ENCODE results near the gene ZFP92.

Gene ZFP92

DNA sequence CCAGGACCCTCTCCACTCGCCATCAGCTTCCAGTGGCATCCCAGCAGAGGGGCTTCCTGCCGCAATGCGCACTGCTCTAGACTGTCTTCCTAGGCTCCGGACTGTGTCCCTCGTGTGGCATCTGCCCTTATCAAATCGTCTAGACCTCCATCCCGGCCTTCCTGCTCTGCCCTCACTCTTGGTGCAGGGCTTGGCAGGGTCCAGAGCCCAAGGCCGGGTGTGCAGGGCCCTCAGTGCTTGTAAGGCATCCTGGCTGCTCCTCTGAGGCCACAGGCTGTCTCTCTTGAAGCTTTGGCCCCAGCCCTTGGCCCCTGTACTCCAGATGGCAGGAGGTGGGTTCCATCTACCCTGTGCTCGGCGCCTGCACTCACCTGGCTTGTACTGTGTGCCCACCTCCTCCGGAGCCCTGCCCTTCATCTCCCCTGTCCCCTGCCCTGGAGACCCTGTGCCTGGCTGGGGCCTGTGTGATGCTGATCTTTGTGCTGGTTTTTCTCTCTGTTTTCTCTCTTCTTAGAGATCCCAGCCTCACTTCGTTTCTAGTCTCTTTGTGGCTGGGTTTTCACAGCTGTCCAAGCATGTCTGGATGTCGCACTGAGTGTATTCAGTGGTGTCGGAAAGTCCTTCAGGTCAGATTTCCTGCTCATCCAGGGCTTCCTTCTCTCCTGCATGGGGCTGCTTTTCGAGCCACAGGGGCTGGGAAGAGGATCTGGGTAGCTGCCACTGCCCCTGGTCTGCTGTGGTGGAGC lies 38.3 kb downstream of the ZFP92 start:
- Histone ChIP-seq H3K36me3 (ENCODE audit: insufficient read depth, low read length) (peaks cover 2% of the 10 kb centered on the region), H3K27me3 (ENCODE audit: insufficient read depth, low read length) (peaks cover 2% of the 10 kb centered on the region), H3K4me1 (ENCODE audit: insufficient read depth, low read length) (no peaks in the 10 kb centered on the region), H2AFZ (ENCODE audit: low read depth, low read length) (no peak overlapping the region), H3K4me3 (ENCODE audit: low read length) (no peak overlapping the region), H3K9me3 (ENCODE audit: low read length) (no peaks in the 10 kb centered on the region)

DNA sequence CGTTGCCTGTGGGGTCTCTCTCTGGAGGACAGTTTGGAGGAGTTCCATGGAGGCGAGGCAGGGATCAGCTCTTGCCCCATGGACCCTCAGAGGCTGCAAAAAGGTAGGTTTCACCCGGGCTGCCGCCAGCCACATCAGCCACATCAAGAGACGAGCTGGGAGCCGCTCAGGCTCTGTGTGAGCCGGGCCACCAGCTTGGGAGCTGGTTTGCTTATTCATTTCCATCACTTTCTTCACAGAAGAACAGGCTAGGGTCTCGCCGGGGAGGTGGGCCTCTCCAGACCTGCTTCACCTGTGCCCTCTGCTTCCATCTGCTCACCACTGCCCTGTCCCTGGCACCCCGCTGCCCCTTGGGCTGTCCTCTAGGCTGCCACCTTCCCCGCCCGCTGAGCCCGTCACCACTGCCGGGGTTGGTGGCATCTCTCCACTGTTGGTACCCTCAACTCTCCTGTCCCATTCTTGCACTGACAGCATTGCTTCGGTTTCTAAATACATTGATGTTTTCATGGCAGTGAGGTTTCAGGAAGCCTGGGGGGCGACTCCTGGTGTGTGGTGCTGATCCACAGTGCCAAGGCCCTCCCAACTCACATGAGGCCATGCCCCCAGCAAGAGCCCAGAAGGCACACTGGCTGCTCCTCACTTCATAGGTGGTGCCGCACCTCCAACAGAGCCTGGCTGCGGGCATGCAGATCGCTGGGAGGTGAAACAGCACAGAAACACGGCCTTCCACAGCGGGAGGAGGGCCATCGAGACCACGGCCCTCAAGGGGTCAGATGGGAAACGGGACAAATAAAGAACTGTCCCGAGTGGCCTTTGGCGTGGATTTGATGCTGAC lies 39.1 kb downstream of the ZFP92 start:
- Histone ChIP-seq H3K36me3 (ENCODE audit: insufficient read depth, low read length) (peaks cover 3% of the 10 kb centered on the region), H3K4me3 (ENCODE audit: low read length) (no peak overlapping the region), H3K4me1 (ENCODE audit: insufficient read depth, low read length) (no peaks in the 10 kb centered on the region), H2AFZ (ENCODE audit: low read depth, low read length) (no peak overlapping the region), H3K9me3 (ENCODE audit: low read length) (no peaks in the 10 kb centered on the region), H3K27me3 (ENCODE audit: insufficient read depth, low read length) (peaks cover 2% of the 10 kb centered on the region)

DNA sequence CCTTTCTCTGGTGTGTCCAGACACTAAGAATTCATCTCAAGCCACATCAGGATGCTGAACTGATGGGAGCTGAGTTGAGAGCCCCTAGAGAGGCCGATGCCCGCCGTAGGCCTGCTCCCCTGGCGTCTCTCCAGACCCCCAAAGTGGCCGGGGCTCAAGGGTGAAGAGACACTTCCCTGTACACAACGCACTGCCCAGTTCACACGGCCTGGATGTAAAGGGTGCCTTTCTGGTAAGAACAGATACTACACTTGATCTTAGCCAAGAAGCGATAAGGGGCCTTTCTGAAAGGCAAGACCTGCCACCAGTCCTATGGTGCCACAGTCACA lies 39.6 kb downstream of the ZFP92 start:
- no peak overlapping the region for H2AFZ ChIP-seq (ENCODE audit: low read depth, low read length)
- peaks cover 2% of the 10 kb centered on the region for H3K27me3 ChIP-seq (ENCODE audit: insufficient read depth, low read length)
- no peaks in the 10 kb centered on the region for H3K9me3 ChIP-seq (ENCODE audit: low read length)
- H3K4me1 ChIP-seq (ENCODE audit: insufficient read depth, low read length) = no peaks in the 10 kb centered on the region
- no peak overlapping the region for H3K4me3 ChIP-seq (ENCODE audit: low read length)
- peaks cover 3% of the 10 kb centered on the region for H3K36me3 ChIP-seq (ENCODE audit: insufficient read depth, low read length)

DNA sequence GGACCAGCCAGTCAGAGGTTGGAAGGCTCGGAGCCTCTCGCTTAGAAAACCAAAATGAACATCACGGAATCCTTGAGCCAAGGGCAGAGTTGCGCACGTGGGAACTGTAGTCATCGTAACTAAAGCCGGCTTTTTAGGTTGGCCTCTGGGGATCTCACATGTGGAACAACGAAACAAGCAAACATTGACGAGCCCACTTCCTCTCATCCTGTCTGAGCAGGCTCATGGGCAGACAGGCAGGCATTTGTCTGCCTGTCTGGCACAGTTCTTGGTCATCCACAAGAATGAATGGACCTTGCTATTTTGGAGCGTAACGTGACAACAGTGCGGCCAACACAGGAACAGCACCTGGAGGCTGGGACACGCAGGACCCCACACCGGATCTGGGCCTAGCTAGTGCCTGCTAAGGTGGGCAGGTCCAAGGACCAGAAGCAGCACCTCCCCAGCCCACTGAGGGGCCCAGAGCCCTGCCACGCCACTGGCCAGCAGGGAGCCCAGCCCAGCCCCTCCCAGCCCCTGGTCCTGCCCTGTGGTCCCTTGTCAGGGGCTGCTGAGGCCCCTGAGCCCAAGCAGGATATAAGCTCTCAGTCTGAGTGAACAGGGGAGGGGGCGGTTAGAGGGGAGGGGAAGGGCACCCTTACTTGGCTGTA lies 43.8 kb downstream of the ZFP92 start:
- Histone ChIP-seq H3K27me3 (ENCODE audit: insufficient read depth, low read length) (peaks cover 5% of the 10 kb centered on the region), H3K4me3 (ENCODE audit: low read length) (no peak overlapping the region), H2AFZ (ENCODE audit: low read depth, low read length) (no peak overlapping the region), H3K9me3 (ENCODE audit: low read length) (no peaks in the 10 kb centered on the region), H3K4me1 (ENCODE audit: insufficient read depth, low read length) (no peaks in the 10 kb centered on the region), H3K36me3 (ENCODE audit: insufficient read depth, low read length) (peaks cover 3% of the 10 kb centered on the region)

DNA sequence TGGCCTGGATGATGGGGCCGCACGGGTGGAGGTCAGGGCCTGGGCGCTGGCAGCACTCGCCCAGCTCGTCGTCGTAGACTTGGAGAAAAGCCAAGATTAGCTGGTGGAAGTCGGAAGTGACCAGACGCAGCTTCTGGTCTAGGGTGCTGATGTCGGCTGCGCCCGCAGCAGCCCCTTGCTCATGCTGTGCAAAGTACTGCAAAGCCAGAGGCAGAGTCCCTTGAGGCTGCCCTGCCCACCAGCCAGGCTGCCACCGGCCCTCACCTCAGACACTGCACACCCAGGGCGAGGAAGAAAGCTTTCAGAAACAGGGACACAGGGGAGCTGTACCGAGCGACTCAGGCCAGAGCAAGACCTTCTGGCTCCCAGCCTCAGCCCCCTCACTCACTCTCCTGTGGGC lies 44.3 kb downstream of the ZFP92 start:
- peaks cover 3% of the 10 kb centered on the region for H3K36me3 ChIP-seq (ENCODE audit: insufficient read depth, low read length)
- peaks cover 5% of the 10 kb centered on the region for H3K27me3 ChIP-seq (ENCODE audit: insufficient read depth, low read length)
- no peak overlapping the region for H2AFZ ChIP-seq (ENCODE audit: low read depth, low read length)
- H3K9me3 ChIP-seq (ENCODE audit: low read length) = no peaks in the 10 kb centered on the region
- no peak overlapping the region for H3K4me3 ChIP-seq (ENCODE audit: low read length)
- no peaks in the 10 kb centered on the region for H3K4me1 ChIP-seq (ENCODE audit: insufficient read depth, low read length)

DNA sequence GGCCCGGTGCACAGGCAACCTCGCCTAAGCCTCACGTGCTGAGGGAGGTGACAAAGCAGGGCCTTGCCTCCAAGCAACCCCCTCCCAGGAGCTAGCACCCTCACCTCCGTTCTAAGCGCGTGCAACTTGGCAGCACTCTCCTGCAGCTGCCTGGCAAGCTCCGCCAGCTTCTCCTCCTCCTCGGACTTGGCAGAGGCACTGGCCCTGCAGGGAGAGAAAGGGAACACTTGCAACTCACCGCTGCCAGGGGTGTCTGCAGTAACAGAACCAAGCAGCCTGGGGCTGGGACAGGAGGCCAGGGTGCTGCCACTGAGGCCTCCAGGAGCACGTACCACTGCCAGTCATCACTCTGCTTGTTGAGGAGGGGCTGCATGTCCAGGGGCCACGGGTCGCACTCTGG lies 44.9 kb downstream of the ZFP92 start:
- peaks cover 3% of the 10 kb centered on the region for H3K36me3 ChIP-seq (ENCODE audit: insufficient read depth, low read length)
- no peaks in the 10 kb centered on the region for H3K4me1 ChIP-seq (ENCODE audit: insufficient read depth, low read length)
- peaks cover 5% of the 10 kb centered on the region for H3K27me3 ChIP-seq (ENCODE audit: insufficient read depth, low read length)
- H3K9me3 ChIP-seq (ENCODE audit: low read length) = no peaks in the 10 kb centered on the region
- H2AFZ ChIP-seq (ENCODE audit: low read depth, low read length) = no peak overlapping the region
- no peak overlapping the region for H3K4me3 ChIP-seq (ENCODE audit: low read length)

DNA sequence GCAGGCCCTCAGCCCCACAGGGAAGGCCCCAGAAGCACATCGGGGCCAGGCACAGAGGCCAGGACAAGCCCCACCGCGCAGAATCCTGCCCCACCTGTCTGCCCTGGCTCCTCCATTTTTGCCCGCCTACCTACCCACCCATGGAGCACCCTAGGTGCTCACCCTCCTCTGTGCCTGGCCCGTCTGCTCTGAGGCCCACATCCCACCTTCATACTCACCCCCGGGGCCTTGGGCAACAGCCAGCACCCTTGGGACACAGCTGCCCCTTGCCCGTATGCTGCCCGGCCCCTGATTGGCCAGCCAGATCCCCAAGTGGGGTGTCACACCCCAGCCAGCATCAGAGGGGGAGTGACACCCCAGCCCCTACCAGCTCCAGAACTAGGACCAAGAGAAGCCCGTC lies 45.4 kb downstream of the ZFP92 start:
- H3K27me3 ChIP-seq (ENCODE audit: insufficient read depth, low read length) = peaks cover 5% of the 10 kb centered on the region
- H2AFZ ChIP-seq (ENCODE audit: low read depth, low read length) = no peak overlapping the region
- no peaks in the 10 kb centered on the region for H3K4me1 ChIP-seq (ENCODE audit: insufficient read depth, low read length)
- H3K9me3 ChIP-seq (ENCODE audit: low read length) = no peaks in the 10 kb centered on the region
- H3K4me3 ChIP-seq (ENCODE audit: low read length) = no peak overlapping the region
- H3K36me3 ChIP-seq (ENCODE audit: insufficient read depth, low read length) = peaks cover 3% of the 10 kb centered on the region

DNA sequence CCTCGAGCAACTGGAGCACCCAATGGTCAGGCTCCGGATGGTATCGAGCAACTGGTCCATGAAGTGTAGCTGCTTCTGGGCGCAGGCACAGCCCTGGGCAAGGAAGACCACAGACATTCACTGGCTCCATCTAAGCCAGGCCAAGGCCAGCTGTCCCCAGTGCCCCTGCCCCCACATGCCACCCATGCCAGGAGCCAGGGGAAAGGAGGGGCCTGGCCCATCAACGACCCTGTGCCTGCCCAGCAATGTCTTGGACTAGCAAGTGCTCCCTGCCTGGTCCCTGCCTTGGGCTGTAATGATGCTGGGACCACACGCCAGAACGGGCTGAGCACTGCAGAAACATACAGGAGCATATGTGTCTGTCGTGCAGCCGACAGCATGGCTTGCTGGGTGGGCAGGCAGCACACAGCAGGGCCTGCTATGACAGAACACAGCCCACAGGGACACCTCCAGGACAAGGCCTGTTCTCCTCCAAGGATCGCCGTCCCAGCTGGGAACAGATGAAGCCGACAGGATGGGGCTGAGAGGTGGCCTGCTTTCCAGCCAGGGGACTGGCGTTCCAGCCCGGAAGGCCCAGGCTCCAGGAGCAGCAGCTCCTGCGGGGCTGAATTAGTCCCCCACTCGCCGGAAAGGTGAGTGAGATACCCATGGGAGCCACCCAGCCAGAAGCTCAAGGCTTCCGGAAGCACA lies 46.0 kb downstream of the ZFP92 start:
- Histone ChIP-seq H3K4me1 (ENCODE audit: insufficient read depth, low read length) (no peaks in the 10 kb centered on the region), H3K4me3 (ENCODE audit: low read length) (no peak overlapping the region), H3K9me3 (ENCODE audit: low read length) (no peaks in the 10 kb centered on the region)

DNA sequence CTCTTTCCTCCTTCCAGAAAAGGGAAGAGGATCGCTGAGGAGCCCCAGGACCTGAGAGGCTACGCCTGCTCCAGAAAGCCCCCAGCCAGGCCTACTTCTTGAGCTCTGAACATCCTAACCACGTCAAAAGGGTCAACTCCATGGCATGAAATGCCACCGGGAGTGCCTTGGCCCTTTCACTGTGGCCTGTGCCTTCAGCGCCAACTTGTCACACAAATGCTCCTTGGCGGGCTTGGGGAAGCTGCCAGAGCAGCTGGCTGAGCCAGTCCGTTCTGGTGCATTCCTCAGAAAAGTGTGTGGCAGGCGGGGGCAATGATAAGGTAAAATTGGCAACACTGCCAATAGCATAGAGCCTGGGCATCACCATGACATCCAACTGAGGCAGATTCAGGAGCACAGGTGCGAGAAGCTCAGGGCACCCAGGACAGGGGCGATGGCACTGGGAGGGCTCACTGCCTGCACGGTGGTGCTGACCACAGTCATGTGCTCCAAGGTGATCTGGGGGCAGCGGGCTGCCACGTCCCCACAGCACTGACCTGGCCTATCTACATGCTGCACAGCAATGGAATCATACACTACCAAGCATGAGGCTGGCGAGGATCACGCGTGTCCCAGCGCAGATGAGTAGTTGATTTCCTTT lies 46.7 kb downstream of the ZFP92 start:
- Histone ChIP-seq H3K27me3 (ENCODE audit: insufficient read depth, low read length) (peaks cover 5% of the 10 kb centered on the region), H3K4me1 (ENCODE audit: insufficient read depth, low read length) (no peaks in the 10 kb centered on the region), H3K36me3 (ENCODE audit: insufficient read depth, low read length) (peaks cover 3% of the 10 kb centered on the region), H3K4me3 (ENCODE audit: low read length) (no peak overlapping the region), H2AFZ (ENCODE audit: low read depth, low read length) (no peak overlapping the region), H3K9me3 (ENCODE audit: low read length) (no peaks in the 10 kb centered on the region)

More for the DNA sequence above, 46.0 kb downstream of the ZFP92 start:
- Histone ChIP-seq H3K27me3 (ENCODE audit: insufficient read depth, low read length) (peaks cover 5% of the 10 kb centered on the region), H3K36me3 (ENCODE audit: insufficient read depth, low read length) (peaks cover 3% of the 10 kb centered on the region), H2AFZ (ENCODE audit: low read depth, low read length) (no peak overlapping the region)

DNA sequence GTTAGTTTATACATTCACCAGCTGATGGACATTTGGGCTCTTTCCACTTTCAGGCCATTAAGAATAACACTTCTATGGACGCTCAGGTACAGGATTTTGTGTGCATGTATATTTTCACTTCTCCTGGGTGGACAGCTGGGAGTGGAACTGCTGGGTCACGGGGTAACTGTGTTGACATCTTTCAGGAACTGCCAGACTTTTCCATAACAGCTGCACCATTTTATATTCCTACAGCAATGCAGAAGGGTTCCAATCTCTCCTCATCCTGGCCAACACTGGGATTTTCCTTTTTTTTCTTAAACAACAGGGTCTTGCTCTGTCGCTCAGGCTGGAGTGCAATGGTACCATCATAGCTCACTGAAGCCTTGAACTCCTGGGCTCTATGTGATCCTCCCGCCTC lies 47.2 kb downstream of the ZFP92 start:
- no peak overlapping the region for H3K4me3 ChIP-seq (ENCODE audit: low read length)
- no peak overlapping the region for H2AFZ ChIP-seq (ENCODE audit: low read depth, low read length)
- no peaks in the 10 kb centered on the region for H3K9me3 ChIP-seq (ENCODE audit: low read length)
- H3K4me1 ChIP-seq (ENCODE audit: insufficient read depth, low read length) = no peaks in the 10 kb centered on the region
- peaks cover 3% of the 10 kb centered on the region for H3K36me3 ChIP-seq (ENCODE audit: insufficient read depth, low read length)
- H3K27me3 ChIP-seq (ENCODE audit: insufficient read depth, low read length) = peaks cover 3% of the 10 kb centered on the region

DNA sequence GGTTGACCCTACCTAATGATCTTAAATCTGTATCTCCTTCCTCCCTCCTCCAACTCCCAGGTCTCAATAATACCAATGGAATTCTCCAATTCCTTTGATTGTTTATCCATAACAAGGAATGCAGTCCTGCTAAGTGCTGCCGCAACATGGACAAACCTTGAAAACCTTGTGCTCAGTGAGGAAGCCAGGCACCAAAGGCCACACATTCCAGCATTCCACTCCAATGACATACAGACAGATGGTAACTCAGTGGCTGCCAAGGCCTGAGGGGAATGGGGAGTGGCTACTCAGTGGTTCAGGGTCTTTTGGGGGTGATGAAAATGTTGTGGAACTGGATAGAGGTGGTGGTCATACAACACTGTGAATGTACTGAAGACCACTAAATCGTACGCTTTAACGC lies 48.7 kb downstream of the ZFP92 start:
- Histone ChIP-seq H3K36me3 (ENCODE audit: insufficient read depth, low read length) (peaks cover 1% of the 10 kb centered on the region), H3K9me3 (ENCODE audit: low read length) (no peaks in the 10 kb centered on the region), H3K4me3 (ENCODE audit: low read length) (no peak overlapping the region), H3K4me1 (ENCODE audit: insufficient read depth, low read length) (no peaks in the 10 kb centered on the region), H3K27me3 (ENCODE audit: insufficient read depth, low read length) (peaks cover 3% of the 10 kb centered on the region), H2AFZ (ENCODE audit: low read depth, low read length) (no peak overlapping the region)

DNA sequence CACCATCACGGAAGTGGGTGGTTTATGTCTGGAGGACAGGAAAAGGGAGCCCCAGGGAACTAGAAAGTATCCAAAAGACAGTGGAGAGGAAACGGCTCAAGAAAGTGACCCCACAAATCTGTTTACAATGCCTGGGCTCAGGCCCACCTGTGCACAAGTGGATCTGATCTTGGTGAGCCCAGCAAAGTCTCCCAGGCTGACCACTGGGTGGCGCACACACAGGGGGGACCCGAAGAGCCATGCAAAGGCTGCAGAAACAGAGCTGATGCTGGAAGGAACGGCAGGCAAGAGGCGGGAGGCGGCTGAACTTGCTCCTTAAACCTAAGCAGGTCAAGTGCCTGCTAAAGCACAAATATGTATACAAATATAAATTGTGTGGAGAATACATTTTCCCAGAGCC lies 49.6 kb downstream of the ZFP92 start:
- Histone ChIP-seq H3K27me3 (ENCODE audit: insufficient read depth, low read length) (peaks cover 3% of the 10 kb centered on the region), H2AFZ (ENCODE audit: low read depth, low read length) (no peak overlapping the region), H3K36me3 (ENCODE audit: insufficient read depth, low read length) (no peaks in the 10 kb centered on the region), H3K4me1 (ENCODE audit: insufficient read depth, low read length) (no peaks in the 10 kb centered on the region), H3K9me3 (ENCODE audit: low read length) (no peaks in the 10 kb centered on the region), H3K4me3 (ENCODE audit: low read length) (no peak overlapping the region)

Data from neuron (in vitro differentiated cells).